OCI-LY7 (cell line): ENCODE results near the gene CATSPER3. TPM values are rescaled to one million over a fixed set of nuclear protein-coding genes. Genes with fewer than 3 reads are reported as not detected.

Experiments used
- BruUV-seq: library from RNA; stranded (reverse); fragments of 400-500 nt; replicated peaks from 2 replicates; lab custom pipeline; 2021; lab: Mats Ljungman, UMichigan
- CTCF ChIA-PET: fragments of 300-600 bp; sonication (Branson Sonifier 250); formaldehyde crosslinking; loops from one replicate; lab custom pipeline; 2022; ENCODE audit warnings: antibody characterized with exemption; ENCODE audit not compliant: unreplicated experiment; lab: Charles Lee
- POLR2A ChIA-PET: fragments of 300-600 bp; sonication (Branson Sonifier 250); formaldehyde crosslinking; loops from one replicate; lab custom pipeline; 2022; ENCODE audit warnings: antibody characterized with exemption; lab: Charles Lee
- DNase-seq: peaks from one replicate; pipeline ENCODE4 v3.0.0-alpha.2; 2015; ENCODE audit warnings: low spot score
- H2AFZ ChIP-seq: fragments of 200-600 bp; sonication (generic), shearing (Covaris generic); 2 replicates; pipeline ENCODE4 v1.6.1; 2014; ENCODE audit warnings: mild to moderate bottlenecking, antibody characterized with exemption, low read length, moderate library complexity
- H3K27ac ChIP-seq: fragments of 200-600 bp; sonication (generic); 2 replicates; pipeline ENCODE4 v1.5.1; 2014; ENCODE audit warnings: mixed run types, low read depth, mild to moderate bottlenecking, moderate library complexity, low read length, inconsistent platforms; ENCODE audit not compliant: poor library complexity, severe bottlenecking
- H3K36me3 ChIP-seq: fragments of 200-600 bp; sonication (generic); 2 replicates; pipeline ENCODE4 v1.6.1; 2014; ENCODE audit warnings: mild to moderate bottlenecking, antibody characterized with exemption, low read length, moderate library complexity, mixed read lengths; ENCODE audit not compliant: insufficient read depth
- H3K4me1 ChIP-seq: fragments of 200-600 bp; sonication (generic); 2 replicates; pipeline ENCODE4 v1.5.1; 2014; ENCODE audit warnings: mild to moderate bottlenecking, low read length; ENCODE audit not compliant: insufficient read depth, poor library complexity, severe bottlenecking
- H3K4me2 ChIP-seq: fragments of 200-600 bp; sonication (generic); 2 replicates; pipeline ENCODE4 v1.6.1; 2014; ENCODE audit warnings: mild to moderate bottlenecking, low read length
- H3K4me3 ChIP-seq: fragments of 200-600 bp; sonication (generic); 2 replicates; pipeline ENCODE4 v1.5.1; 2014; ENCODE audit warnings: mild to moderate bottlenecking, low read depth, low read length; ENCODE audit not compliant: poor library complexity, severe bottlenecking
- H3K79me2 ChIP-seq: fragments of 200-600 bp; sonication (generic); 2 replicates; pipeline ENCODE4 v1.6.1; 2016; ENCODE audit warnings: low read depth, mild to moderate bottlenecking, low read length, moderate library complexity, mixed read lengths; ENCODE audit not compliant: insufficient read depth
- H3K9me2 ChIP-seq: fragments of 200-600 bp; sonication (generic); 2 replicates; pipeline ENCODE4 v1.6.1; 2016; ENCODE audit warnings: mild to moderate bottlenecking, low read length, mixed read lengths; ENCODE audit not compliant: insufficient read depth
- H3K9me3 ChIP-seq: fragments of 200-600 bp; sonication (generic); 2 replicates; pipeline ENCODE4 v1.6.1; 2014; ENCODE audit warnings: mild to moderate bottlenecking, mixed run types, low read length, mixed read lengths
- H4K20me1 ChIP-seq: fragments of 200-600 bp; sonication (generic); 2 replicates; pipeline ENCODE4 v1.6.1; 2014; ENCODE audit warnings: mild to moderate bottlenecking, antibody characterized with exemption, low read length, moderate library complexity, mixed read lengths; ENCODE audit not compliant: insufficient read depth
- CTCF ChIP-seq: fragments of 200-600 bp; sonication (generic); conservative IDR thresholded peaks from 2 replicates; pipeline ENCODE4 v1.5.1; 2014; ENCODE audit warnings: mild to moderate bottlenecking, antibody characterized with exemption, low read length, moderate library complexity, mixed read lengths
- EZH2phosphoT487 ChIP-seq: fragments of 200-600 bp; sonication (generic); IDR thresholded peaks from 2 replicates; pipeline ENCODE4 v1.6.1; 2018; ENCODE audit warnings: low read depth, borderline replicate concordance, mild to moderate bottlenecking, mixed run types, antibody characterized with exemption, low read length, moderate library complexity, mixed read lengths
- intact Hi-C: fragments of 100-400 bp; cut with micrococcal nuclease; formaldehyde crosslinking; loops from one replicate; pipeline ENCODE4 v1.10.0; 2022; ENCODE audit not compliant: unreplicated experiment
- total RNA-seq, 2 experiments: library from RNA; depleted of rRNA in 1 of 2; stranded (reverse); fragments of >200 nt in 1 of 2; shearing (Covaris generic) in 1 of 2; gene quantifications; 2 replicates each; pipeline ENCODE4 v1.2.3, GENCODE V29; 2014 to 2022

CATSPER3 gene
- total RNA-seq, 2 experiments from 2014 or later, result 0.61 TPM; not detected in 1

- intact Hi-C loops, result loop anchor here (10.0 kb wide), 1 partner anchor 496 kb away; no protein-coding TSS in a partner anchor
- CTCF ChIA-PET, result no interaction called here
- Histone ChIP-seq H2AFZ (no peak overlapping the region), H3K4me3 (no peak overlapping the region), H3K27ac (no peak overlapping the region), H3K4me2 (no peak overlapping the region; the same call in 1 of the 2 replicates), H3K9me3 (no peaks in the 10 kb centered on the region), H4K20me1 (no peaks in the 10 kb centered on the region), H3K79me2 (no peaks in the 10 kb centered on the region), H3K9me2 (no peaks in the 10 kb centered on the region), H3K36me3 (no peaks in the 10 kb centered on the region), H3K4me1 (peaks cover 77% of the 10 kb centered on the region)
- no peak for DNase-seq
- TF ChIP-seq CTCF, result no peak
- POLR2A ChIA-PET, result no interaction called here
- no TSS peak for BruUV-seq
These were observed 72.8 kb downstream of the CATSPER3 start for GRCh38 chr5:135040333-135041144.

- Histone ChIP-seq H3K4me1 (peaks cover 77% of the 10 kb centered on the region), H2AFZ (no peak overlapping the region), H3K4me3 (no peak overlapping the region), H4K20me1 (no peaks in the 10 kb centered on the region), H3K9me2 (no peaks in the 10 kb centered on the region), H3K79me2 (no peaks in the 10 kb centered on the region), H3K27ac (no peak overlapping the region), H3K9me3 (no peaks in the 10 kb centered on the region), H3K4me2 (no peak overlapping the region), H3K36me3 (no peaks in the 10 kb centered on the region)
- intact Hi-C loops, result loop anchor here (10.0 kb wide), 1 partner anchor 496 kb away; no protein-coding TSS in a partner anchor
- ChIA-PET POLR2A (interaction anchor here (0.6 to 2.4 kb wide), 2 partner anchors 9 to 12 kb away, joined by 3 to 6 read pairs; no protein-coding TSS in a partner anchor), CTCF (no interaction called here)
- no peak for DNase-seq
- TF ChIP-seq EZH2phosphoT487 (no peak), CTCF (no peak)
- BruUV-seq, result no TSS peak
These were observed 73.5 kb downstream of the CATSPER3 start for GRCh38 chr5:135041145-135041587.

- no peak for TF ChIP-seq CTCF
- no peak for TF ChIP-seq EZH2phosphoT487
- H3K9me2 ChIP-seq, result no peaks in the 10 kb centered on the region
- H4K20me1 ChIP-seq, result no peaks in the 10 kb centered on the region
- CTCF ChIA-PET, result interaction anchor here (0.6 kb wide), 1 partner anchor 13 kb away, joined by 3 read pairs; no protein-coding TSS in a partner anchor
- no TSS peak for BruUV-seq
- DNase-seq, result no peak
- H3K4me2 ChIP-seq, result no peak overlapping the region
- H3K36me3 ChIP-seq, result no peaks in the 10 kb centered on the region
- intact Hi-C loops, result loop anchor here (10.0 kb wide), 1 partner anchor 497 kb away; no protein-coding TSS in a partner anchor
- no peak overlapping the region for H3K27ac ChIP-seq
- no peak overlapping the region for H2AFZ ChIP-seq
- POLR2A ChIA-PET, result interaction anchor here (0.6 to 2.4 kb wide), 3 partner anchors 9 to 11 kb away, joined by 3 to 8 read pairs (median 6); no protein-coding TSS in a partner anchor
- H3K9me3 ChIP-seq, result no peaks in the 10 kb centered on the region
- H3K4me1 ChIP-seq, result peaks cover 77% of the 10 kb centered on the region
- H3K79me2 ChIP-seq, result no peaks in the 10 kb centered on the region
- H3K4me3 ChIP-seq, result no peak overlapping the region
These were observed 74.0 kb downstream of the CATSPER3 start for GRCh38 chr5:135041726-135042125.
